Vagina (tissue), 2 donors: ENCODE results near the gene HDGFL2. TPM values are rescaled to one million over a fixed set of nuclear protein-coding genes. Genes with fewer than 3 reads are reported as not detected.

Experiments used
- DNase-seq, 2 donors: peaks; one replicate each; pipeline ENCODE4 v3.0.0-alpha.2; 2017; ENCODE audit errors: extremely low spot score in 2 of 2
- H3K27ac ChIP-seq: fragments of 200-600 bp; sonication (generic); one replicate; pipeline ENCODE4 v1.5.1; 2019
- H3K27me3 ChIP-seq: fragments of 200-600 bp; sonication (generic); one replicate; pipeline ENCODE4 v1.5.1; 2019
- H3K36me3 ChIP-seq, 2 donors: fragments of 200-600 bp; sonication (generic); one replicate each; pipeline ENCODE4 v1.5.1; 2017 to 2019
- H3K4me1 ChIP-seq: fragments of 200-600 bp; sonication (generic); one replicate; pipeline ENCODE4 v1.5.1; 2019
- H3K4me3 ChIP-seq, 2 donors: fragments of 200-600 bp; sonication (generic); 1 replicate in 1 of 2; 2 replicates in 1 of 2; pipeline ENCODE4 v1.5.1; 2016 to 2019
- H3K9me3 ChIP-seq: fragments of 200-600 bp; sonication (generic); one replicate; pipeline ENCODE4 v1.5.1; 2019
- CTCF ChIP-seq, 3 experiments: fragments of 450-650 bp in 2 of 3; fragments of 200-600 bp in 1 of 3; sonication (generic) in 1 of 3; IDR thresholded peaks; one replicate each; pipeline ENCODE4 v1.5.1; 2017 to 2019; ENCODE audit warnings: antibody characterized with exemption in 3 of 3, mild to moderate bottlenecking in 2 of 3, moderate library complexity in 2 of 3
- POLR2A ChIP-seq, 2 donors: fragments of 450-650 bp; IDR thresholded peaks; one replicate each; pipeline ENCODE4 v1.6.1; 2017; ENCODE audit warnings: antibody characterized with exemption in 2 of 2, mild to moderate bottlenecking in 2 of 2, moderate library complexity in 2 of 2
- POLR2AphosphoS5 ChIP-seq, 2 donors: sonication (generic); formaldehyde crosslinking; IDR thresholded peaks; one replicate each; pipeline ENCODE4 v1.9.0; 2017; ENCODE audit warnings: antibody characterized with exemption in 2 of 2, mild to moderate bottlenecking in 2 of 2, low read depth in 1 of 2; ENCODE audit not compliant: insufficient read depth in 1 of 2
- intact Hi-C: fragments of 100-400 bp; cut with DNase I; formaldehyde crosslinking; loops from one replicate; pipeline ENCODE4 v1.15.1; 2023
- total RNA-seq: library from RNA; depleted of rRNA; stranded (reverse); fragments of >200 nt; gene quantifications from one replicate; pipeline ENCODE4 v1.2.3, GENCODE V29; 2016

HDGFL2 gene
- total RNA-seq, 1 donor from 2014 or later = 33.1 TPM

- Histone ChIP-seq H3K36me3 (peaks cover 0 to 69% of the 10 kb centered on the region in 2 donors), H3K4me1 (no peaks in the 10 kb centered on the region), H3K9me3 (no peaks in the 10 kb centered on the region), H3K27me3 (no peaks in the 10 kb centered on the region), H3K27ac (no peak overlapping the region), H3K4me3 (no peak overlapping the region)
- DNase-seq = no peak
- intact Hi-C loops = no loop called here
- no peak for TF ChIP-seq POLR2AphosphoS5 (IDR thresholded peaks at IDR 0.05; ENCODE audit: insufficient read depth in 1 of 2, low read depth in 1 of 2)
- no peak for TF ChIP-seq POLR2A (IDR thresholded peaks at IDR 0.05)
- TF ChIP-seq CTCF (IDR thresholded peaks at IDR 0.05) = no peak
Measured at GRCh38 chr19:4491446-4491845, 19.3 kb downstream of the HDGFL2 start.

- no peaks in the 10 kb centered on the region for H3K4me1 ChIP-seq
- no peak overlapping the region for H3K27ac ChIP-seq
- intact Hi-C loops = no loop called here
- no peak overlapping the region for H3K4me3 ChIP-seq
- H3K9me3 ChIP-seq = no peaks in the 10 kb centered on the region
- H3K36me3 ChIP-seq = peaks cover 0 to 80% of the 10 kb centered on the region in 2 donors
- DNase-seq = no peak
- TF ChIP-seq POLR2AphosphoS5 (IDR thresholded peaks at IDR 0.05; ENCODE audit: insufficient read depth in 1 of 2, low read depth in 1 of 2) (no peak), POLR2A (IDR thresholded peaks at IDR 0.05) (no peak), CTCF (IDR thresholded peaks at IDR 0.05) (no peak)
- no peaks in the 10 kb centered on the region for H3K27me3 ChIP-seq
Measured at GRCh38 chr19:4492337-4493103, 20.4 kb downstream of the HDGFL2 start.

GRCh38 chr19:4493104-4493928 is 21.2 kb downstream of the HDGFL2 start:
- Histone ChIP-seq H3K27me3 (no peaks in the 10 kb centered on the region), H3K27ac (no peak overlapping the region), H3K4me1 (no peaks in the 10 kb centered on the region), H3K4me3 (no peak overlapping the region), H3K36me3 (peaks cover 0 to 85% of the 10 kb centered on the region in 2 donors), H3K9me3 (no peaks in the 10 kb centered on the region)
- DNase-seq = no peak
- TF ChIP-seq POLR2AphosphoS5 (IDR thresholded peaks at IDR 0.05; ENCODE audit: insufficient read depth in 1 of 2, low read depth in 1 of 2) (no peak), CTCF (IDR thresholded peaks at IDR 0.05) (no peak)
- intact Hi-C loops = no loop called here

GRCh38 chr19:4493929-4494690 is 22.0 kb downstream of the HDGFL2 start:
- H3K4me1 ChIP-seq = no peaks in the 10 kb centered on the region
- H3K4me3 ChIP-seq = no peak overlapping the region
- no peak for TF ChIP-seq POLR2A (IDR thresholded peaks at IDR 0.05)
- TF ChIP-seq POLR2AphosphoS5 (IDR thresholded peaks at IDR 0.05; ENCODE audit: insufficient read depth in 1 of 2, low read depth in 1 of 2) = no peak
- no peak for TF ChIP-seq CTCF (IDR thresholded peaks at IDR 0.05)
- H3K27me3 ChIP-seq = no peaks in the 10 kb centered on the region
- DNase-seq = no peak
- peaks cover 0 to 84% of the 10 kb centered on the region in 2 donors for H3K36me3 ChIP-seq
- no peak overlapping the region for H3K27ac ChIP-seq
- intact Hi-C loops = no loop called here
- H3K9me3 ChIP-seq = no peaks in the 10 kb centered on the region
